Type B pancreatic cell (in vitro differentiated cells): ENCODE results near the gene FAM20C. TPM values are rescaled to one million over a fixed set of nuclear protein-coding genes. Genes with fewer than 3 reads are reported as not detected.

Source experiments
- DNase-seq: peaks from one replicate; pipeline ENCODE4 v3.0.0; 2021; ENCODE audit warnings: mixed read lengths; ENCODE audit not compliant: unreplicated experiment; ENCODE audit errors: extremely low spot score
- H3K27ac Mint-ChIP-seq: 2 replicates; pipeline ENCODE4 v1.8.0; 2021; ENCODE audit warnings: mild to moderate bottlenecking, mixed read lengths
- H3K27me3 Mint-ChIP-seq: 2 replicates; pipeline ENCODE4 v1.8.0; 2021; ENCODE audit warnings: mixed read lengths
- H3K36me3 Mint-ChIP-seq: 2 replicates; pipeline ENCODE4 v1.8.0; 2021; ENCODE audit warnings: mixed read lengths
- H3K4me1 Mint-ChIP-seq: one replicate; pipeline ENCODE4 v1.8.0; 2021; ENCODE audit warnings: mixed read lengths; ENCODE audit not compliant: unreplicated experiment
- H3K4me3 Mint-ChIP-seq: 2 replicates; pipeline ENCODE4 v1.8.0; 2021; ENCODE audit warnings: mild to moderate bottlenecking, mixed read lengths
- H3K9me3 Mint-ChIP-seq: 2 replicates; pipeline ENCODE4 v1.8.0; 2021; ENCODE audit warnings: mixed read lengths
- total RNA-seq: library from RNA; stranded (reverse); gene quantifications from 2 replicates; pipeline ENCODE4 v1.2.1, GENCODE V29; 2021; ENCODE audit warnings: low replicate concordance
- TF ChIP-seq, protein P1 (sequence below): fragments of 200-600 bp; sonication (generic); conservative IDR thresholded peaks from 2 replicates; pipeline ENCODE4 v1.5.0; 2021; ENCODE audit warnings: antibody characterized with exemption, mild to moderate bottlenecking

The FAM20C gene
- total RNA-seq, 1 donor from 2014 or later = 18.1 TPM

DNA sequence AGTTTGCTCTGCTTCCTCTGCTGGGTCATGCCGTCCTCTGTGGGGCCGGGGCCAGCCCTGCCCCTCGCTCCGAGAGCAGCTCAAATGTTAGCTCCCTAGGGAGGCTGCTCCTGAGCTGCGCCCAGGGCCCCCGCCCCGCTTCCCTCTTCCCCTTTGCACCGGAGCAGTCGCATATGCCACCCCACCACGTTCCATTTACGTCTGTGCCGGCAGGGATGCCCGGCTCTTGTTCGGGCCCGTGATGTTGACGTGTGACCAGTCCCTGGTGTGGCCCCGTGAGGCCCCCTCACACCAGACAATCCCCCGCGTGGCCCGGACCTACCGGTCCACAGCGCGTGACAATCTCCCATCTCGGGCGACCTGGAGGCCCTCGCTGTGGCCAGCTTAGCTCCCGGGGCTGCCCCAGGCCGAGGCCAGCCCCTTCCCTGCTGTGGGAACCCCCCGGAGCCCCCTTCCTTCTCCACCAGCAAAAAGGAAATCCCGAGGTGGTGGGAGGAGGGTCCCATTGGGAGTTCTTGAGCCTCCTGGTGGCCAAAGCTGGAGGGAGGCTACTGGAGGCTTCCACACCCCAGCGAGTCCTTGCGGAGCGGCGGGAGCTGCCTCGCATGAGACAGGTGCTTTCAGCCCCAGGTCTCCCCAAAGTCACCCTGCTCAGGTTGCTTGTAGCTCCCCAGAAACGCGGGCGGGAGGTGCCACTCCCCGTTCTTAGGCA, 15.2 kb downstream of the FAM20C start:
- H3K36me3 Mint-ChIP-seq = no peaks in the 10 kb centered on the region
- no peaks in the 10 kb centered on the region for H3K9me3 Mint-ChIP-seq
- no peak overlapping the region for H3K27ac Mint-ChIP-seq
- no peak for DNase-seq
- TF ChIP-seq, protein P1, sequence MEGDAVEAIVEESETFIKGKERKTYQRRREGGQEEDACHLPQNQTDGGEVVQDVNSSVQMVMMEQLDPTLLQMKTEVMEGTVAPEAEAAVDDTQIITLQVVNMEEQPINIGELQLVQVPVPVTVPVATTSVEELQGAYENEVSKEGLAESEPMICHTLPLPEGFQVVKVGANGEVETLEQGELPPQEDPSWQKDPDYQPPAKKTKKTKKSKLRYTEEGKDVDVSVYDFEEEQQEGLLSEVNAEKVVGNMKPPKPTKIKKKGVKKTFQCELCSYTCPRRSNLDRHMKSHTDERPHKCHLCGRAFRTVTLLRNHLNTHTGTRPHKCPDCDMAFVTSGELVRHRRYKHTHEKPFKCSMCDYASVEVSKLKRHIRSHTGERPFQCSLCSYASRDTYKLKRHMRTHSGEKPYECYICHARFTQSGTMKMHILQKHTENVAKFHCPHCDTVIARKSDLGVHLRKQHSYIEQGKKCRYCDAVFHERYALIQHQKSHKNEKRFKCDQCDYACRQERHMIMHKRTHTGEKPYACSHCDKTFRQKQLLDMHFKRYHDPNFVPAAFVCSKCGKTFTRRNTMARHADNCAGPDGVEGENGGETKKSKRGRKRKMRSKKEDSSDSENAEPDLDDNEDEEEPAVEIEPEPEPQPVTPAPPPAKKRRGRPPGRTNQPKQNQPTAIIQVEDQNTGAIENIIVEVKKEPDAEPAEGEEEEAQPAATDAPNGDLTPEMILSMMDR = peak; percentile 62
- H3K27me3 Mint-ChIP-seq = no peaks in the 10 kb centered on the region
- no peak overlapping the region for H3K4me3 Mint-ChIP-seq
- no peaks in the 10 kb centered on the region for H3K4me1 Mint-ChIP-seq

DNA sequence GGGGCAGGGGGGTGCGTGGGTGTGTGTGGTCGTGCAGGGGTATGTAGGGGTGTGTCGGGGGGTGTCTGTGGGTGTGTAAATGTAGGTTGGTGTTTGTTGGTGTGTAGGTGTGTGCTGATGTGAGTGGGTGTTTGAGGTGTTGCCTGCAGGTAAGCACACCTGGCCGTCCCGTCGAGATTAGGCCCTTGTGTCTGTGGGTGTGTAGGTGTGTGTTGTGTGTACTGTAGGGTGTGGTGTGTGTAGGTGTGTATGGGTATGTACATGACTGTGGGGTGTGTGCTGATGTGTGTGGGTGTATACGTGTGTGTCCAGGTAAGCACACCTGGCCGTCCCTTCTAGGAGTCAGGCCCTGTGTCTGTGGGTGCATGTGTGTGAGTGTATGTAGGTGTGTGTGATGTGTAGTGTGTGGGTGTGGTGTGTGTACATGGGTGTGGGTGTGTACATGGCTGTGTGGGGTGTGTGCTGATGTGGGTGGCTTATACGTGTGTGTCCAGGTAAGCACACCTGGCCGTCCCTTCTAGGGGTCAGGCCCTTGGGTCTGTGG, 15.8 kb downstream of the FAM20C start:
- DNase-seq = no peak
- no peaks in the 10 kb centered on the region for H3K36me3 Mint-ChIP-seq

DNA sequence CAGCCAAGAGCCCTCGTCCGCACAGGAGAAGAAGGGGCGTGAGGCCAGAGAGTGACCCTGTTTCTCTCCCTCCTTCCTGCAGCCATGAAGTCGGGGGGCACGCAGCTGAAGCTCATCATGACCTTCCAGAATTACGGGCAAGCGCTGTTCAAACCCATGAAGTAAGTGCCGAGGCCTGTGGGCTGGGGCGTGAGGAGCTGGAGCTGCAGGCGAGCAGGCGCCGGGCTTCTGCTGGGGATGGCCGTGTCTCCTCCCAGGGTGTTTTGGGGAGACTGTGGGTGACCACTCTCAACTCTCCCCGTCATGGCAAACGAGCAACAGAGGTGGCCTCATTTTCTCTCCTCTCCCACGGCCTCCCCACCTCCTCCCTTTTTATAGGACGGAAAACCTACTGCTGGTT, 16.4 kb downstream of the FAM20C start:
- H3K27me3 Mint-ChIP-seq = no peaks in the 10 kb centered on the region
- no peaks in the 10 kb centered on the region for H3K9me3 Mint-ChIP-seq
- no peak for DNase-seq
- H3K36me3 Mint-ChIP-seq = no peaks in the 10 kb centered on the region
- H3K4me1 Mint-ChIP-seq = no peaks in the 10 kb centered on the region
- H3K4me3 Mint-ChIP-seq = no peak overlapping the region
- no peak overlapping the region for H3K27ac Mint-ChIP-seq
- TF ChIP-seq, protein P1 = no peak

More for the DNA sequence above, 15.8 kb downstream of the FAM20C start:
- TF ChIP-seq, protein P1 = no peak
- Mint-ChIP-seq H3K4me3 (no peak overlapping the region), H3K4me1 (no peaks in the 10 kb centered on the region), H3K9me3 (no peaks in the 10 kb centered on the region), H3K27me3 (no peaks in the 10 kb centered on the region), H3K27ac (no peak overlapping the region)

DNA sequence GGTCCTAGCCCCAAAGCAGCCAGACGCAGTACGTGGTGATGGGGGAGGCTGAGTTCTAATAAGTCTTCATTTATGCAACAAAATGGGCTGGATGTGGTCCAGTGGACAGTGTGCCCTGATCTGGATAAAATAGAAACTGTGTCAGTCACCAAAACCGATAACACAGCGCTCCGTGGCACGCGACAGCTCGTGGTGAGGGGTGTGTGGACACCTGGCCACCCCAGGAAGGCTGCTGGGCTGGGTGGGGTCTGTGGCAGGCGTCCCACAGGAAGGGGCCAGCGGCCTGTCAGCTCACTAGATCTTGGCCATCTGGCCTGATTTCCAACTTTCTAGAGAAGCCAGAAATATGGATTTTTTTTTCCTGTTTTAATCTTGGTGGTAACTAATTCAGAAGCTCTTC, 17.0 kb downstream of the FAM20C start:
- Mint-ChIP-seq H3K36me3 (no peaks in the 10 kb centered on the region), H3K27me3 (no peaks in the 10 kb centered on the region), H3K4me3 (no peak overlapping the region), H3K27ac (no peak overlapping the region), H3K4me1 (peaks cover 4% of the 10 kb centered on the region), H3K9me3 (no peaks in the 10 kb centered on the region)
- no peak for DNase-seq
- TF ChIP-seq, protein P1 = no peak

DNA sequence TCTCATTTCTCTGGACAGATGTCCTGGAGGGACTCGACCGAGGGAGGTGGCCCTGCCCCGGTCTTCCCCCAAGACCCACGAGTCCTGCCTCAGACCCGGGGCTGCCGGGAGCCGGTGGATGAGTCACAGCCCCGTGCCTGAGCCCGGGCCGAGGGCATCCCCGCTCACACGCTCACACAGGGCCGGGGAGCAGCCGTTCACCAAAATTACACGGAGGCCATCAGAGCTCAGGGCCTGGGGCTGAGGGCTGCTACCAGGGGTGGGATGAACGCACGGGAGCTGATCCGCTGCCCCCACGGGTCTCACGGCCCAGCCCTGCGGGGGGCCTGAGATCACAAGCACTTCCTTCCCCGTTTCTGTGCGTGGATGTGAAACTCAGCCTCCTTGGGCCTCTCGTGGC, 17.5 kb downstream of the FAM20C start:
- Mint-ChIP-seq H3K27ac (no peak overlapping the region), H3K9me3 (no peaks in the 10 kb centered on the region)
- no peak for DNase-seq

More for the DNA sequence above, 17.5 kb downstream of the FAM20C start:
- Mint-ChIP-seq H3K4me3 (no peak overlapping the region), H3K36me3 (no peaks in the 10 kb centered on the region), H3K27me3 (no peaks in the 10 kb centered on the region), H3K4me1 (peaks cover 4% of the 10 kb centered on the region)
- TF ChIP-seq, protein P1 = no peak
